DMS79 (cell line): Measurements from ENCODE around the gene HOXC11.

ENCODE experiments used
- DNase-seq: peaks from one replicate; lab custom pipeline; 2025; lab: John Stamatoyannopoulos, UW

HOXC11 gene

GRCh38 chr12:53973236-53974042, 513 bp downstream of the HOXC11 start:
- no peak for DNase-seq

- DNase-seq = no peak
Measured at GRCh38 chr12:53974084-53975063, 1.4 kb downstream of the HOXC11 start, which contains the start of gene HOTAIR. Gene HOTAIR, minus strand, starts transcription at chr12:53974954.

- DNase-seq = no peak
Measured at GRCh38 chr12:53975064-53975471, 2.1 kb downstream of the HOXC11 start.

- DNase-seq = no peak
Measured at GRCh38 chr12:53975479-53976152, 2.7 kb downstream of the HOXC11 start.

GRCh38 chr12:53976172-53976822, 3.4 kb downstream of the HOXC11 start:
- DNase-seq = no peak

GRCh38 chr12:53976823-53977595, 4.1 kb downstream of the HOXC11 start:
- no peak for DNase-seq

GRCh38 chr12:53977596-53978445, 4.9 kb downstream of the HOXC11 start:
- no peak for DNase-seq

GRCh38 chr12:53978477-53979356, 5.8 kb downstream of the HOXC11 start:
- no peak for DNase-seq

GRCh38 chr12:53980104-53980801, 7.3 kb downstream of the HOXC11 start:
- DNase-seq = no peak

- no peak for DNase-seq
Measured at GRCh38 chr12:53980802-53981496, 8.0 kb downstream of the HOXC11 start.

GRCh38 chr12:53981634-53982565, 9.0 kb downstream of the HOXC11 start:
- DNase-seq = no peak

GRCh38 chr12:53982648-53983567, 10.0 kb downstream of the HOXC11 start:
- no peak for DNase-seq

- DNase-seq = no peak
Measured at GRCh38 chr12:53983568-53983949, 10.6 kb downstream of the HOXC11 start.

GRCh38 chr12:53983950-53984572, 11.1 kb downstream of the HOXC11 start:
- DNase-seq = no peak
